ENCODE measurements around the gene CAMTA1. TPM values are rescaled to one million over a fixed set of nuclear protein-coding genes. Genes with fewer than 3 reads are reported as not detected.

Gene CAMTA1
- total RNA-seq, 1 donor from 2014 or later: 160 TPM

DNA sequence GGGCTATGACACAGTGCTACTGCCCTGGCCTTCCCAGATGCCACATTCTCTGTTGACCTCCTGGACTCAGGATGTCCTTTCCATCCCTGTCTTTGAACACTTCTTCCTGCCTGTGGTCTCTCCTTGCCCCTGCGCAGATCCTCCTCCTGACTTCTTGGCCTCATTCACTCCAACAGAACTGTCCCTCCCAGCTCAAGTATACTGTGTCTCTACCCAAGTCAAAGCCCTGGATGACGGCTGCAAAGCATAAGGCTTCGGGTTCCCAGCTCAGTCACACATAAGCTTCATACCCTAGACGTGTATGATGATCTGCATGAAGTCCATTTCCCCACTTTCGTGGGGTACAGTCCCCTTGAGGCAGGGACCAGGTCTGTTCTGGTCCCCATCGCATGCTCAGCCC lies 657.7 kb downstream of the CAMTA1 start:
- Histone ChIP-seq H3K4me3 (no peak overlapping the region), H3K9me3 (replicated peaks) (no peaks in the 10 kb centered on the region), H3K27me3 (ENCODE audit: low read depth) (no peaks in the 10 kb centered on the region), H3K27ac (replicated peaks) (no peak overlapping the region), H3K36me3 (no peaks in the 10 kb centered on the region), H3K4me1 (no peaks in the 10 kb centered on the region)
- TF ChIP-seq, protein P1, sequence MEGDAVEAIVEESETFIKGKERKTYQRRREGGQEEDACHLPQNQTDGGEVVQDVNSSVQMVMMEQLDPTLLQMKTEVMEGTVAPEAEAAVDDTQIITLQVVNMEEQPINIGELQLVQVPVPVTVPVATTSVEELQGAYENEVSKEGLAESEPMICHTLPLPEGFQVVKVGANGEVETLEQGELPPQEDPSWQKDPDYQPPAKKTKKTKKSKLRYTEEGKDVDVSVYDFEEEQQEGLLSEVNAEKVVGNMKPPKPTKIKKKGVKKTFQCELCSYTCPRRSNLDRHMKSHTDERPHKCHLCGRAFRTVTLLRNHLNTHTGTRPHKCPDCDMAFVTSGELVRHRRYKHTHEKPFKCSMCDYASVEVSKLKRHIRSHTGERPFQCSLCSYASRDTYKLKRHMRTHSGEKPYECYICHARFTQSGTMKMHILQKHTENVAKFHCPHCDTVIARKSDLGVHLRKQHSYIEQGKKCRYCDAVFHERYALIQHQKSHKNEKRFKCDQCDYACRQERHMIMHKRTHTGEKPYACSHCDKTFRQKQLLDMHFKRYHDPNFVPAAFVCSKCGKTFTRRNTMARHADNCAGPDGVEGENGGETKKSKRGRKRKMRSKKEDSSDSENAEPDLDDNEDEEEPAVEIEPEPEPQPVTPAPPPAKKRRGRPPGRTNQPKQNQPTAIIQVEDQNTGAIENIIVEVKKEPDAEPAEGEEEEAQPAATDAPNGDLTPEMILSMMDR (IDR thresholded peaks at IDR 0.05; ENCODE audit: borderline replicate concordance): no peak
- no peak for DNase-seq
- intact Hi-C loops (cut with micrococcal nuclease): no loop called here

DNA sequence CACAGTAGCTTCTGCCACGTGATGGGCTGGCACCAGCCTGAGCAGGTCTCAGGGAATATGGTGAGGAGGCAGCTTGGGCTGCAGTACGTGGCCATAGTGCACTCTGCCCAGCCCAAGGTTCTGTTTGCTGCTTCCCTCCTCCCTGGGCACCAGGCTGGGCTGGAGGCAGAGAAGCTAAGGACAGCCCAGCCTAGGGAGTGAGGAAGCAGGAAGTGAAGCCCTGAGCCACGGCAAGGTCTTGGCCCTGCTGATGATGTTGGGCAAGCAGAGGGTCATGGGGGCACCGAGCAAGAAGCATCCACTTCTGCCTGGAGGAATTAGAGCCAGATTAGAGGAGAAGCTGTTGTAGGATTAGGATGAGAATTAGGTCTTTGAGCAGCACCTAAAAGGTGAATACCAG lies 659.1 kb downstream of the CAMTA1 start:
- TF ChIP-seq, protein P1 (IDR thresholded peaks at IDR 0.05; ENCODE audit: borderline replicate concordance): no peak
- no peaks in the 10 kb centered on the region for H3K4me1 ChIP-seq

DNA sequence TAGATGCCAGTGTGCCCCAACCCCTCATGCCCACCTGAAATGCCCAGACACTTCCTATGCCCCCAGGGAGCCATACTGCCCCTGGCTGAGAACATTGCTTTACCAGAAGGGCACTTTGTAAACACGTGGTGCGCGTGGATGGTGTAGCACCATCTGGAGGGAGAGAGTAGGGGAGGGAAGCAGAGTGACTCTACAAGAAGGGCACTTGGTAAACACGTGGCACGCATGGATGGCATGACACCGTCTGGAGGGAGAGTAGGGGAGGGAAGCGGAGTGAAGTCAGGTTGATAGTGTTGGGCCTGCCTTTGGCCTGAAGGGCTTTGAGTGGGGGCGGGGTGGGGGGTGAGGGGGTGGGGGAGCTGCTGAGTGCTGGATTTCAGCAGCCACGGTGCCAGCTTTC lies 661.8 kb downstream of the CAMTA1 start:
- H3K9me3 ChIP-seq (replicated peaks): no peaks in the 10 kb centered on the region
- H3K27ac ChIP-seq (replicated peaks): no peak overlapping the region
- H3K4me1 ChIP-seq: no peaks in the 10 kb centered on the region
- H3K36me3 ChIP-seq: no peaks in the 10 kb centered on the region
- TF ChIP-seq, protein P1 (IDR thresholded peaks at IDR 0.05; ENCODE audit: borderline replicate concordance): no peak
- H3K4me3 ChIP-seq: no peak overlapping the region
- no peak for DNase-seq
- intact Hi-C loops (cut with micrococcal nuclease): no loop called here
- H3K27me3 ChIP-seq (ENCODE audit: low read depth): no peaks in the 10 kb centered on the region

More for the DNA sequence above, 659.1 kb downstream of the CAMTA1 start:
- Histone ChIP-seq H3K27me3 (ENCODE audit: low read depth) (no peaks in the 10 kb centered on the region), H3K4me3 (no peak overlapping the region), H3K9me3 (replicated peaks) (no peaks in the 10 kb centered on the region), H3K36me3 (no peaks in the 10 kb centered on the region), H3K27ac (replicated peaks) (no peak overlapping the region)
- DNase-seq: no peak
- intact Hi-C loops (cut with micrococcal nuclease): no loop called here

DNA sequence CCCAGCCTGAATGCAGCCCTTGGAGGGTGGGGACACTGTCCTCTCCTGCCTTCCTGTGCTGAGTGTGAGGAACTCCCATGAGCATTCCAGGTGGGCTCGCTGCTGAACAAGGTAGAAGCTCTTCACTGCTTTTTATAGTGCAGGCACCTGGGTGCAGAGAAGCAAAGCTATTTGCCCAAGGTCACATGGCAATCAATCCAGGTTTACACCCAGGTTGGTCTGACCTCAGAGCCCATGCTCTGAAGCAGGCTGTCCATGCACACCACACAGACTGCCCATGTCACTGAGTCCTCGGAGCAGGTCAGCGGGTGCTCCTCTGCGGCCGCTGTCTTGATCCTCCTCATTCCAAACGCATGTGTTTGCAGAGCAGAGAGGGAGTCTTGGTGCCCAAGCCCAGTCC lies 662.5 kb downstream of the CAMTA1 start:
- no peak for DNase-seq
- H3K9me3 ChIP-seq (replicated peaks): no peaks in the 10 kb centered on the region
- intact Hi-C loops (cut with micrococcal nuclease): no loop called here
- H3K27me3 ChIP-seq (ENCODE audit: low read depth): no peaks in the 10 kb centered on the region
- no peaks in the 10 kb centered on the region for H3K36me3 ChIP-seq
- TF ChIP-seq, protein P1 (IDR thresholded peaks at IDR 0.05; ENCODE audit: borderline replicate concordance): no peak
- no peak overlapping the region for H3K4me3 ChIP-seq
- no peaks in the 10 kb centered on the region for H3K4me1 ChIP-seq
- no peak overlapping the region for H3K27ac ChIP-seq (replicated peaks)

DNA sequence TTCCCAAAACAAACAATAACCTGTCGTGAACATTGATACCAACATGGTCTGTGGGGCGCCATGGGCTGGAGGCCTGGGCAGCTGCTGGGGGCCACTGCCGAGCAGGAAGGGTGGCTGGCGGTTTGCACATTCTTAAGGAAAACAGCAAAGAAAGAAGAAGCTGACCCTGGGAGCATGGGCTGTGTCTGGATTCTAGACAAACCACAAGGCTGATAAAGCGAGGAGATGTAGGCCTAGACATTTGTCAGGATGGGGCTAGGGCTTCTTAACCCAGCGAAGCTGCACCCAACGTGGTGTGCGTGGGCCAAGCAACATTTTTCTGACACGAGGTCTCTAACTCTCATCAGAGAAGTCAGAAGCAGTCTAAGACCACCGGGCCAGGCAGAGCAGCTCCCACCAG lies 663.7 kb downstream of the CAMTA1 start:
- TF ChIP-seq, protein P1 (IDR thresholded peaks at IDR 0.05; ENCODE audit: borderline replicate concordance): no peak
- H3K27ac ChIP-seq (replicated peaks): no peak overlapping the region
- no peak overlapping the region for H3K4me3 ChIP-seq
- H3K27me3 ChIP-seq (ENCODE audit: low read depth): no peaks in the 10 kb centered on the region
- H3K4me1 ChIP-seq: peaks cover 3% of the 10 kb centered on the region
- H3K36me3 ChIP-seq: no peaks in the 10 kb centered on the region
- DNase-seq: no peak
- intact Hi-C loops (cut with micrococcal nuclease): no loop called here
- H3K9me3 ChIP-seq (replicated peaks): no peaks in the 10 kb centered on the region

DNA sequence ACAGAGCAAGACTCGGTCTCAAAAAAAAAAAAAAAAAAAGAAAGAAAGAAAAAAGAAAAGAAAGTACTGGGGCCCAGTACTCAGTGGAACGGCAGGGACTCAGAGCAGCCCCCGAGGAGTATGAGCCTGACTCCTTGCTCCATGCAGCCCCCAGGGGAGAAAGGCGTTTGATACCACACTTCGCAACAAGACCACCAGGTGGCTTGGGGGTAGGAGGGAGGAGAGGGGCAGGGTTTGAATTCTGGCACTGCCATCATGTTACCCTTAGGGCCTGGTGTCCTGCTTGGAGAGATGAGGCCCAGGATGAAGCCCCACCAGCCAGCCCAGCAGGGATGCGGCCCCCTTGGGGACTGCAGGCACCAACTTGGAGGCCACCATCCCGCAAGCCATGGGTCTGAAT lies 664.5 kb downstream of the CAMTA1 start:
- H3K9me3 ChIP-seq (replicated peaks): no peaks in the 10 kb centered on the region
- H3K36me3 ChIP-seq: no peaks in the 10 kb centered on the region
- TF ChIP-seq, protein P1 (IDR thresholded peaks at IDR 0.05; ENCODE audit: borderline replicate concordance): no peak
- H3K4me1 ChIP-seq: peaks cover 9% of the 10 kb centered on the region
- no peak for DNase-seq
- no peaks in the 10 kb centered on the region for H3K27me3 ChIP-seq (ENCODE audit: low read depth)
- no peak overlapping the region for H3K27ac ChIP-seq (replicated peaks)
- H3K4me3 ChIP-seq: no peak overlapping the region
- intact Hi-C loops (cut with micrococcal nuclease): no loop called here

Measured in left ventricle myocardium inferior (tissue), 1 donor.